Epithelial cell of esophagus (primary cell): ENCODE data around the gene CLVS2.

Experiments
- DNase-seq: peaks from one replicate; pipeline ENCODE4 v3.0.0; 2010; ENCODE audit warnings: low read depth
- H3K4me3 ChIP-seq: 2 replicates; pipeline ENCODE4 v1.5.1; 2011; ENCODE audit warnings: mild to moderate bottlenecking, low read length, control low read depth
- CTCF ChIP-seq: IDR thresholded peaks from 2 replicates; pipeline ENCODE4 v1.5.1; 2011; ENCODE audit warnings: low read depth, mild to moderate bottlenecking, low read length, control low read depth, inconsistent platforms; ENCODE audit not compliant: insufficient read depth; ENCODE audit errors: missing control alignments

The CLVS2 gene

GRCh38 chr6:122995921-122996793 is at the start of gene CLVS2:
CLVS2 (plus strand) TSS chr6:122996235; CDS start chr6:122997778, 1,543 bp downstream.
- TF ChIP-seq CTCF = no peak
- H3K4me3 ChIP-seq = peak within 1 kb of the TSS; percentile 19
- peak; percentile 29 for DNase-seq

- no peak overlapping the region for H3K4me3 ChIP-seq
- DNase-seq = peak; percentile 54
- TF ChIP-seq CTCF = peak; percentile 82
Measured at GRCh38 chr6:122947355-122947754, 48.7 kb upstream of the CLVS2 start.

- no peak for TF ChIP-seq CTCF
- no peak overlapping the region for H3K4me3 ChIP-seq
- DNase-seq = no peak
Measured at GRCh38 chr6:122953766-122954165, 42.3 kb upstream of the CLVS2 start.

GRCh38 chr6:122956376-122956775 is 39.7 kb upstream of the CLVS2 start:
- DNase-seq = no peak
- no peak for TF ChIP-seq CTCF
- no peak overlapping the region for H3K4me3 ChIP-seq

GRCh38 chr6:122962000-122962624 is 33.9 kb upstream of the CLVS2 start:
- TF ChIP-seq CTCF = no peak
- DNase-seq = no peak
- no peak overlapping the region for H3K4me3 ChIP-seq

GRCh38 chr6:122969999-122970533 is 26.0 kb upstream of the CLVS2 start:
- no peak overlapping the region for H3K4me3 ChIP-seq
- TF ChIP-seq CTCF = peak; percentile 1
- no peak for DNase-seq
